Suppressor macrophage treated with lipopolysaccharide for 1 hour (primary cell): Measurements from ENCODE around the gene AIG1.
"Not testable (repeated sequence)": the region's sequence is repeated elsewhere in the genome, so short reads cannot be mapped to it uniquely, and the experiment has no call there.

Experiments
- DNase-seq, 3 donors: peaks; one replicate each; pipeline ENCODE4 v3.0.0-alpha.2; 2020 to 2022

Gene AIG1

DNA sequence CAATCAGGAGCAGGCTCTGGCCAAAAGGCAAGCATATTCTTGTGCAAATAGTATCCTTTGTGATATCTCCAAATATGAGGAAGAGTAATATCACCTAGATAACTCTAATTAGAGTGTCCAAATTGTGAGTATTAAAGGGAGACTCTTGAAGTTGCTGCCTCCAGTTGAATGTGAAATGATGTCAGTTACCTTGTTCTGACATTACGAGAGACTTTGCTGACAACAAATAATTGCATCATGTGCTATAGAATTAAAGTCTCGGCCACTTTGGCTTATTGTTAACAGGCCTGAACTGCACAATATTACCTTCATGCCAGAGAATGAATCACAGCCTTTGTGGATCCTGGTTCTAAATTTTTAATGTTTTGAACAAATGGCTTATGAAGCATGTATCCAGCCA is 106.5 kb downstream of the AIG1 start:
- DNase-seq, result no peak

DNA sequence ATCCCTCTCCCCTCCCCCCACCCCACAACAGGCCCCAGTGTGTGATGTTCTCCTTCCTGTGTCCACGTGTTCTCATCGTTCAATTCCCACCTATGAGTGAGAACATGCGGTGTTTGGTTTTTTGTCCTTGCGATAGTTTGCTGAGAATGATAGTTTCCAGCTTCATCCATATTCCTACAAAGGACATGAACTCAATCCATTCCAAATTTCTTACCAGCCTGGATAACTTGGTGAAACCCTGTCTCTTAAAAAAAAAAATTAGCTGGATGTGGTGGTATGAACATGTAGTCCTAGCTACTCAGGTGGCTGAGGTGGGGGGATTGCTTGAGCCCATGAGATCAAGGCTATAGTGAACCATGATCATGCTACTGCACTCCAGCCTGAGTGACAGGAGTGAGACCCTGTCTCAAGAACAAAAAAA is 107.7 kb downstream of the AIG1 start:
- not testable (repeated sequence) for DNase-seq

DNA sequence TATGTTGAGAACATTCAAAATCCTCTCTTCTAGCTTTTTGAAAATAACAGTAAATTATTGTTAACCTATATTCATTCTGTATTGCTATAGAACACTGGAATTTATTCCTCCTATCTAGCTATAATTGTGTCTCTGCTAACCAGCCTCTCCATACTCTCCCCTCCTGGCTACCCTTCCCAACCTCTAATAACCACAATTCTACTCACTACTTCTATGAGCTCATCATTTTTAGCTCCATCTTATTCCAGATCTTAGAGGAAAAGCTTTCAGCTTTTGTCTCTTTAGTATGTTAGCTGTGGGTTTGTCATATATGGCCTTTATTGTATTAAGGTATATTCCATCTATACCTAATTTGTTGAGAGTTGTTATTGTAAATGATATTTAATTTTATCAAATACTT is 108.8 kb downstream of the AIG1 start:
- DNase-seq, result no peak

DNA sequence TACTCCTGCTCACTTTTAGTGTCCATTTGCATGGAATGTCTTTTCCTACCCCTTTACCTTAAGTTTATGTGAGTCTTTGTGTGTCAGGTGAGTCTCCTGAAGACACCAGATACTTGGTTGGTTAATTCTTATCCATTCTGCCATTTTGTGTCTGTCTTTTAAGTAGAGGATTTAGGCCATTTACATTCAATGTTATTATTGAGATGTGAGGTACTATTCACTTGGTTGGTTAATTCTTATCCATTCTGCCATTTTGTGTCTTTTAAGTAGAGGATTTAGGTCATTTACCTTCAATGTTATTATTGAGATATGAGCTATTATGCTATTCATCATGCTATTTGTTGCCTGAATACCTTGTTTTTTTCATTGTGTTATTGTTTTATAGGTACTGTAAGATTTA is 113.8 kb downstream of the AIG1 start:
- no peak for DNase-seq

DNA sequence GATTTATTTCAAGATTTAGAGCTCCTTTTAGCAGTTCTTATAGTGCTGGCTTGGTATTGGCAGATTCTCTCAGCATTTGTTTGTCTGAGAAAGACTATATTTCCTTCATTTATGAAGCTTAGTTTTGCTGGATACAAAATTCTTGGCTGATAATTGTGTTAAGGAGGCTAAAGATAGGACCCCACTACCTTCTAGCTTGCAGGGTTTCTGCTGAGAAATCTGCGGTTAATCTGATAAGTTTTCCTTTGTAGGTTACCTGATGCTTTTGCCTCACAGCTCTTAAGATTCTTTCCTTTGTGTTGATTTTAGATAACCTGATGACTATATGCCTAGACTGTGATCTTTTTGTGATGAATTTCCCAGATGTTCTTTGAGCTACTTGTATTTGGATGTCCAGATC is 114.3 kb downstream of the AIG1 start:
- DNase-seq, result no peak

DNA sequence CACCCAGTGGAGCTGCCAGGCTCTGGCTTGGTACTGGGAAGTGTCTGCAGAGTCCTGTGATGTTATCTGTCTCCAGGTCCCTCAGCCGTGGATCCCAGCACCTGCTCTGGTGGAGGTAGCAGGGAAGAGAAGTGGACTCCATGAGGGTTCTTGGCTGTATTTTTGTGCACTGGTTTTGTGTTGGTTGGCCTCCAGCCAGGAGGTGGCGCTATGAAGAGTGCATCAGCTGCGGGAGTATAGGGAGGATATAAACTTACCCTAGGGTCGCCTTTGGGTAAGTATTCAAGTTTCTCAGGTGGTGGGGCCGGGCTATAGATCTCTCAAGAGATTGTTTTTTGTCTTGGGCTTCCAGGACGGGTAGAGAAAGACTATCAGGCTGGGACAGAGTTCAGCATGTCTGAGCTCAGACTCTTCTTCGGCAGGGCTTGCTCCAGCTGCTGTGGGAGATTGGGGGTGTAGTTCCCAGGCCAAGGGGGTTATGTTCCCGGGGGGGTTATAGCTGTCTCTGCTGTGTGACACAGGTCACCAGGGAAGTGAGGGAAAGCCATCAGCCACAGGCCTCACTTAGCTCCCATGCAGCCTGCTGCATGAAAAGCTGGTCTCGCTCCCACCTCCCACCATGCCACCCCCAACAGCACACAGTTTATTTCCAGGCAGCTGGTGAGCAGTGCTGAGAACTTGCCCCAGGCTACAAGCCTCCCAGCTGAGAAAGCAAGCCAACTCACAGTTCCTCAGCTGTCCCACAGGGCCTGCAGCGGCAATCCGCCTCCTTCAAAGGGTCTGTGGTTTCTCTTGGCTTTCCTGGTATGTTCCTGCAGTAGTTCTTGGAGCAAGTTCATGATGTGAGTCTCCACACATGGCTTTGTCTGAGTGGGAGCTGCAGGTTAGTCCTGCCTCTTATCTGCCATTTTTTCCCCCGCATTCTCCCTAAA is 115.7 kb downstream of the AIG1 start:
- no peak for DNase-seq

DNA sequence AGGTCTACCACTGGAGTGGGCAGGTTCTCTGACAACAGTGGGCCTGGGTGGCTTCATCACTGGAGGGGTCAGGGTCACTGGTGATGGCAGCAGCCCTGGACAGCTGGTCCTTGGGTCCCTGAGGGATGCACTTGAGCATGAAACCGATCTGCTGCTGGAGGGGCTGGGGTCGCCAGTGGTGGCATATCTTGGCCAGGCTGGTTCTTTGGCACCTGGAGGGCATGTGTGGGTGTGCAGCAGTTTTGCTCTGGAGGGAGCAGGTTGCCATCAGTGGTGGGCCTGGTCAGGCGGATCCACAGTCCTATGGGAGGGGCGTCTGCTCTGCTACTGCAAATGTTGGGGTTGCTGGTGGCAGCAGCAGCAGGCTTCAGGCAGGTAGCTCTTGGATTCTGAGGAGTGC is 117.0 kb downstream of the AIG1 start:
- no peak for DNase-seq

DNA sequence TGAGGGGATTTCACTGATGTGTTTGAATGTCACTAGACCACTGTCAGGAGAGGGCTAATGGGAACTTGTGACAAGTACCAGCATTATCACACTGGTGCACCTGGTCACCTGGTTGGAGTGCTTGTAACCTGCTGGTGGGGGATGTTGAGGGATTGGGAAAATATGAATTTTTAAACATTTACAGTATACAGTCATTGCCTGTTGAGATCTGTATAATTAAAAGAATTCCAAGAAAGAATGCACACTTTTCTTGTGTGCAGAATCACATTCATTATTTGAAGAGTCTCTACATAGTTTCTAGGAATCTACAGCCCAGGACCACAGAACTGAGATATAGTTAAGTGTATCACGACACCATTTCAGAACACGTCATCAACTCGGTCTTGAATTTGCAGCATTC is 118.4 kb downstream of the AIG1 start:
- no peak for DNase-seq

DNA sequence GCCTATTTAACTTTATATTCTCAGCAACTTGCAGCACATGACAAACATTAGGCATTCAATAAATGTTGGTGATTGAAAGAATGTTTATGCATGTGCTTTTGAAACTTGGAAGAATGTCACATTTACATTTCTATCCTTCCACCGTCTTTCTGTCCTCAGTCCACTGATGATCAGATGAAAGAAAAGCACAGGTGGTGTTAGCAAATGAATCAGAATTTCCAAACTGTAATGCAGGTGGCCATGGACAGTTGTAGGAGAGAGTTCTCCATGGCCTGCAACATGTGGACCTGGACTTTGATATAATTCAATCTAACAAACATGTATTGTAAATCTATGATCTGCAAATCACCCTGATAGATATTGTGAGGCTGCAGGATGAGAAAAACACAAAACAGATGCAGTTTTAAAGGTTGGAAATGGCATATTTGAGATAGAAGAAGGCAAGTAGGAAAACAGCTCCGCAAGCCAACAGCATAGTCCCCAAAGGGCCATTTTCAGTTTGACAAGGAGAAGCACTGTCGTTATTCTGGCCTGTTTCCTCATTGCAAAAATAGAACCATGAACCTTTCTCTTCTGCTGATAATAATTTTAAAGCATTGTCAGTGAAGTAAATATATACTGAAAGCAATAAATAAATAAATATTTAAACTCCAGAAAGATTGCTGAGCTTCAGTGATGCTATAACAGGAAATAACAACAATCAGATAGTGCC is 119.4 kb downstream of the AIG1 start:
- DNase-seq, result no peak

DNA sequence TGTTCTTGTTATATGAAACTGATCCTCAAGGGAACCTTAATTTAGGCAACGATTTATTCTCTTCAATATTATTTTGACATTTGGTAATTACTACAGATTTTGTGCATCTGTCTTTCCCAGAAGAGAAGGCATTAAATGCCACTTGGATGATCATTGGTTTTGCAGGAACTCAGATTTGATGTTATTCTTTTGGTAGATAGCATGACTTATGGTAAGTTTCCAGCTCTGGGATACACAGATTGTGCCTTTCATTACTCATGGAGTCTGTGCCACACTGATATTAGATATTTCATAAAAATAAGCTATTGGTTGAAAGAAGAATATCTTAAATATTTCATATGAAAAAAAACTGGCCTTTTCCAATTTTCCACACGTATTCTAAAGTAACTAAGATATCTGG is 120.1 kb downstream of the AIG1 start:
- no peak for DNase-seq

DNA sequence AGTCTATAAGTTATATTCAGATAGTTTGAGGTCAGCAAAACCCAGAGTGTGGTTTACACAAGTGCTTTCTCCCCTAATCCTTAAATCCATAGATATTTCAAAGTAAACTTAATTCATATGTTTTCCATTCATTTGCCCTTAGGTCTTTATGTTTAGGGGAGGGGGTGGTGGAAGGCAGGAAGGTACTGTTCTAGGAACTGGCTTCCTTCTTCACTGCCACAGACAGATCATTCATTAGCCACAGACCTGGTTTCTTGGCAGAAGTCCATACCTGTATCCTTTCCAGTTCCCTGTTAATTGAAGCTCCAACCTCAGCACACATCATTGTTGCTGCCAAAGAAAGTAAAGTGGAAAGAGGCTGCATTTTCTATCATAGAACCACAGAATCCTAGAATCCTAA is 123.0 kb downstream of the AIG1 start:
- DNase-seq, result no peak

DNA sequence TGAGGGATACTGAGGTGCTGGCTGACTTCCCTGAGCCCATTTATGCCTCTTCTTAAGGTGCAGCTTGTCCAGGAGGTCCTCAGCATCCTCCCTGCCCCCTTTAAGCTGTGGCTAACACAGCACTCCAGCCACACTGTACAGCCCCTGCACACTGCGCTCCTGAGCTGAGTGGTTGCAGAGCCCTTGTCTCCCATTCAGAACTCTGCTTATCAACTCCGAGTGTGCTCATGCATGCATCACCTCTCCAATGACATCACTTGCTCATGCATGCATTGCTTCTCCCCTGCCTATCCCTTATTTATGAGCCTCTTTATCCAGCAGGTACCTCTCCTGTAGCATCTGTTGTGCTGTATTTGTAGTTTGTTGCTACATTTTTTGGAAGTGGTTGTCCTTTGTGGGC is 124.6 kb downstream of the AIG1 start:
- DNase-seq, result no peak

DNA sequence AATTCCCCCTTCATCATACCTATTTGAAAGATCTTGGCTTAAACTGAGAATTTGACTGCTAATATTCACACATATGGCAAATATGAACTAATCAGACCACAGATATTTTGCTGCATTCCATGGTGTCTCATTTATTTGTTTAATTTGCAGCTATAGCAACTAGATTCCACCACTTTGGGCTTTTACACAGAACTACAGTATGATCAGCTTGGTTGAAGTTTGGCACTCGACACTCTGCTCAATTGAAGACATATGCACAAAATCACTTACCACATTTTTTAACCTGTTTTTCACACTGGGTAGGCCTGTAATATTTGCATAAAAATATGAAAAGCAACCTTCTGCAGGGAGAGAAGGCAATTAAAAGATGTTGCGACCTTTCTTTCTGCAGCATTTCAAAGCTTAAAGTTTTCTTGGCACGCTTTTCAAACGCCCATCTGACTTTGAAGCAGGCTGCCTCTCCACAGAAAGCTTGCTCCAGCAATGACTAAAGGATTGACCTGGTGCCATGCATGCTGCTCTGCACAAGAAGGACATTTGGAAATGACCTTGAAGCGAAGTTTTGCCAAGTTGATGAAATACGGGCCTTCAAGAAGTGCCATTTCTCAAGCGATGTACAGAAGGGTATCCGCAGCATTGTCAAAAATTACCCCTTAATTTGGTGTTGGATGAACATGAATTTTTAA is 126.7 kb downstream of the AIG1 start:
- no peak for DNase-seq

DNA sequence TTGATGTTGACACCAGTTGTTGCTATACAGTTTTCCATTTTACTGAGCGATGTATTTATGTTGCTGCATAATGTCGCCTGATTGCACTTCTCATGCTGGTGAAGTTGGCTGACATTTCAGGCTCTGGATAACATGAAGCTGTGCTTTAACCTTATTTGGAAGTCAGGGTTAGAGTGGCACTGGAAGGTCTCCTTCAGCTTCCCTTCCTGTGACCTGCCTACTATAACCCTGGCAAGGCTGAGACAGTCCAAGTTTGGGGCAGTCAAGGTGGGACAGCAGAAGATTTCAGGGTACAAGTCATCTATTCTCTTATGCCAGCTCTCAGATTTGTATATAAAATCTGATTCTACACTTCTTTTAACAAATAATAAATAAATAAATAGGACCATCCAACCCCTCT is 127.6 kb downstream of the AIG1 start:
- DNase-seq, result no peak

DNA sequence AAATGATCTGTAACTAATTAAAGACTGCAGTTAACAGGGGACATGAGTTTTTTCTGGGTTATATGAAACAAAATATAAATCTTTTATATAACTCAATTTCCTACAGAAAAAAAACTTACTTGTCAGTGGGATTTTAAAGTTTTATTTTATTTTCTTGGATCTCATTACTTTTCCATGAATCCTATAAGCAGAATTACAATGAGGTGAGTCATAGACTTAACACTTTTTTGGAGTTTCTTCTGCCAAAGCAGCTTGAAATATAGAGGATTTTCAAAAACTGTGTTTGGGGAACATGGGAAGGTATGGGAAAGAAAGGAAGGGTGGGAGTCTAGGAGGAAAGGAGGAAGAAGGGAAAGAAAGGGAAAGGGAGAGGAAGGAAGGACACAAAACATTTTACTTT is 130.7 kb downstream of the AIG1 start:
- no peak for DNase-seq

DNA sequence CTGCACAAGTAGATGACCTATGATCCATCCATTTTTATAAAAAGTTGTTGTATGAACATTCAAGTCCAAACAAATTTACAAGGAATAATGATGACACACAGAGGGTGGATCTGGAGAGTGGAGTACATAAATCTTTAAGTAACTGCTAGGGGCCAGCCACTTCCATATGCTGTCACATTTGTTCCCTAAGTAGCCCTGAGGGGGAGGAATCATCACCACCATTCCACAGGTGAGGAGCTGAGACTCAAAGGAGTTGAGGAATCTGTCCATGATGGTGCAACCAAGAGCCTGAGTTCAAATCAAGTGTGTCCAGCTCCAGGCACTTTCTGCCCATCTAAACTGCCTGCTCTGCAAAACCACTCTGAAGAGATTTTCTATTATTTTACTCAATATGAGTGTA is 132.1 kb downstream of the AIG1 start:
- DNase-seq, result no peak

DNA sequence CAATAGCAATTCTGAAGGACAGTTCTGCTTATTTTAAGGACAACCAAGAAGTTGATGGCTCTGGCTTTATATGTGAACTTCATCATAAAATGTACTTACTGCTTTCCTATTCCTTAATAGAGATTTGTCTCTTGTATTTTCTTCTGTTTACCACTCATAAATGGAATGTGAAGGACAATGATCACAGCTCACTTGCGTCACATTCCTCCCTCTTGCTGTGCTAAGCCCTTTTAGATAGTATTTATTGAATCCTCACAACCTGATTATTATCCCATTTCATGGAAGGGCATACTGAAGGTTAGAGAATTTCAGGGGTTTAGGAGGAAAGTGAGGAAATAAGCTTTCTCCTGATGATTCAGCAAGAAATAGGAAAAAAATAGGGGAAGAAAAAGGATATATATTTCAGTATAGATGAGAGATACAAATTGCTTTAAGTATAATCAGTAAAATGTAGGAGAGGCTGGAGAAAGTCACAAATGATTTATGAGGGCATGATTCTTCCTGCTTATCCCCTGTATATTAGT is 132.9 kb downstream of the AIG1 start:
- no peak for DNase-seq

DNA sequence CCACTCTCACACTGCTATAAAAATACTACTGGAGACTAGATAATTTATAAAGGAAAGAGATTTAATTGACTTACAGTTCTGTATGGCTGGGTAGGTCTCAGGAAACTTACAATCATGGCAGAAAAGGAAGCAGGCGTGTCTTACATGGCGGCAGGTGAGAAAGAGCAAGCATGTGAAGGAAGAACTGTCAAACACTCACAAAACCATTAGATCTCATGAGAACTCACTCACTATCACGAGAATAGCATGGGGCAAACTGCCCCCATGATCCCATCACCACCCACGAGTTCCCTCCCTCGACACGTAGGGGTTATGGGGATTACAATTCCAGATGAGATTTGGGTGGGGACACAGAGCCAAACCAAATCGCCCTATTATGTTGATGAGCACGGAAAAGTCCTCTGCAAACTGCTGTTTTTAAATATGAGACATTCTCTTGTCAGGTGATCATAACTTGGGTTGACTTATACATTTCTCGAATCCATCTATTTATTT is 133.5 kb downstream of the AIG1 start:
- DNase-seq, result no peak

DNA sequence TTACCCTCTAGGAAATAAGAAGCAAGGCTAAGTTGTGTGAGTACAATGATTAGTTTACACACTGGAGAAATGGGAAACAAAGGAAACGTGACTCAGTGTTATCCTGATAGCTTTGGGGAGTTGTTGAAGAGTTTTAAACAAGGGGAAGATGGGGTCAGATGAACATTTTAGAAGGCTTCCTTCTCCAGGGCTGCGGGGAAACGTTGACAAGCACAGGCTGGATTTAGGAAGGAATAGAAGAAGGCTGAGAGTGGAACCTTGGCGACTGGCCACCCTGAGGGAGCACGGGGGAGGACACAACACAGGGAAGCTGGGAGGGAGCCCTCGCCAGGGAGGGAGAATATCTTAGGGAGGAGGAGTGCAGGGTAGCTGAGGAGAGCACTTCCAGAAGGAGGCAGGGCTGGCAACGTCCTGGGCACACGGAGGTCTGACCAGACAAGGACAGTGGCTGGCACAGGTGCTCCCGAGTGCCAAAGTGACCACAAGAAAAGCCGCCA is 134.7 kb downstream of the AIG1 start:
- no peak for DNase-seq

DNA sequence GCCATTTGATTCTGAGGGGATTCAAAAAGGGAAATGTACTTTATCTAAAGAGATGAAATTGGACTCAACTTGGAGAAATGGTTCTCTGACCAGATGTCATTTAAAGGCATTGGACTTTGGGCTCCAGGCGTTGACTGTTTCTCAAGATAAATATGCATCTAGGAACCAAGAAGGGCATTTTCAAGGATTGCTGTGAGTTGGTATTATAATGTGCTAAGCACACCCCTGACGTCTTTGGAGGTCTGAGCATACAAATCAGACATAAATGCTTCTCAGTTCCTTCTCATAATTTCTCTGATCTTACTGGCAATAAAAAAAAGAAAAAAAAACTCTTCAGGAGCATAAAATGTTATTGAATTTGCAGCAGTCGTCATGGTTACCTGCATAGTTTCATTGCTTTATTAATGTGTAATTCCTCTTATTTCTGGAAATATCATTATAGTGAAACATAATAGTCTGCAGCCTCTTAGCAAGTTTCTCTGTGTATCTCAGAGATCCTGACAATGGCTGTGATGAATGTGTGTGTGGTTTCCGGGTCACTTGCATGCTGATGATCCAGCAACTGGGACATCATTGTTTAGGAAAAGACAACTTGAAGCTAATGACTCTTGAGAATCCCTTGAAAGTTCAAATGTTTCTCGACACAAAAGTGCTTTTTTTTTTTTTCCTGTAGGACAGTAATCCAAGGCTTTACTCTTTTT is 136.0 kb downstream of the AIG1 start:
- no peak for DNase-seq

DNA sequence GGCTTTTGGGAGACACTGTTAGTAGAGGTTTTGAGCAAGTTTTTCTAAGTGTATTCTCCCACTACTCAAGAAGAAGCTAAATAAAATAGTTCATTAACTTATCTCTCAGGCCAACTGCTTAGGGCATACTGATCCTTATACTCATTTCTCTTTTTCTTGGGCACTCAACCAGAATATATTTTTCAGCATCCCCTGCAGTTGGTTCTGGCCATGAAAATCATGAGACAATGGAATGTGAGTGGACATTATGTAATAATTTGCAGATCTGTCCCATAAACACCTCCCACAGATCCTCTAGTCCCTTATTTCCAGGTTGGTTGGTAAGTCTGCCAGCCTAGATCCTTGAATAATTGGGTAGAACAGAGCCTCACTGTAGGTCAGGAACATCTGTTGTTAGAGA is 136.7 kb downstream of the AIG1 start:
- no peak for DNase-seq

DNA sequence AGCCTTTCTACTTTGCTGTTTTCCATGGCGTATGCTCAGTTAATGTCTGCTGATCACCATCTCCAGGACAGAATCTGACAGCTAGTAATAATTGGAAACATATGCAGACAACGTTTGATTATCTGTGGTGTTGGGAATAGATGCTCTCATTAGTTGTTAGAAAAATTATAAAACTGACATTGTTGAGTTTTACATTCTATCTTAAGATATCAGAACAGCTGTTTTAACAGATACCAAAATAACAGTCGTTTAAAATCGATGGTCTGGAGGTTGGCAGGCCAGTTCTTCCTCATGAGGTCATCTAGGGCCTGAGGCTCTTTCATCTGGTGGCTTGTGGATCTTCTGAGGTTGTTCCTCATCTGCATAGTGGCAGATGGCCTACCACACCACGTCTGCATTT is 137.6 kb downstream of the AIG1 start:
- DNase-seq, result peak in 2 of 3 donors; percentile 11 to 20

DNA sequence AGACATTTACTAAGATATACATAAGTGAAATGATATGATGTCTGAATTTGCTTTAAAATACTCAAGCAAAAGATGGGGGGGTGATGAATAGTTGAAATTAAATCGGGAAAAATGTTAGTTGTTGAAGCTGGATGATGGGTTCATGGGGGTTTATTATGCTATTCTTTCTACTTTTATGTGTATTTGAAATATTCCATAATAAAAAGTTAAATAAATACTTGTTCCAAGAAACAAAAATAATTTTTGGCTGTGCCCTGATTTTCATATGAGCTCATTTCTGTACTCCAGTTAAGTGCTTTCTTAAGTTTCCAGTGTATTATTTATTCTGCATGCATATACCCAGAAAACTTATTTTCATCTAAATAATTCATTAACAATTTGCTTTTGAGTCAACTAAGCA is 138.6 kb downstream of the AIG1 start:
- no peak for DNase-seq
